Vagina (tissue), 2 donors: ENCODE data around the gene ROR2.

Experiments
- POLR2AphosphoS5 ChIP-seq, 2 donors: sonication (generic); formaldehyde crosslinking; IDR thresholded peaks; one replicate each; pipeline ENCODE4 v1.9.0; 2017; ENCODE audit warnings: antibody characterized with exemption in 2 of 2, mild to moderate bottlenecking in 2 of 2, low read depth in 1 of 2; ENCODE audit not compliant: insufficient read depth in 1 of 2
- TF ChIP-seq, protein P1 (sequence below), 3 experiments: fragments of 450-650 bp in 2 of 3; fragments of 200-600 bp in 1 of 3; sonication (generic) in 1 of 3; IDR thresholded peaks; one replicate each; pipeline ENCODE4 v1.5.1; 2017 to 2019; ENCODE audit warnings: antibody characterized with exemption in 3 of 3, mild to moderate bottlenecking in 2 of 3, moderate library complexity in 2 of 3

DNA sequence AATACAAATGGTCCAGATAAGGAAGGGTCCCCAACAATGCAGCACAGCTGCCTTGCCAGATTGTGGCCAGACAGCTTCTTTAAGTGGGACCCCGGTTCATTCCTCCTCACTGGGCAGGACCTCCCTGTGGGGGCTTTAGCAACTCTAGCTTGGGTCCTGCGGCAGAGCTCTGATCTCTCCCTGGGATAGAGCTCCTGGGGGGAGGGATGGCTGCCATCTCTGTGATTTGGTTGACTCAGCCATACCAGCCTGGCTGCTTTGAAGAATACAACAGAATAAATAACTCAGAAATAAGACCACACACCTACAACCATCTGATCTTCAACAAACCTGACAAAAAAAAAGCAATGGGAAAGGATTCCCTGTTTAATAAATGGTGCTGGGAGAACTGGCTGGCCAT is 22.7 kb upstream of the ROR2 start:
- TF ChIP-seq POLR2AphosphoS5 (IDR thresholded peaks at IDR 0.05; ENCODE audit: insufficient read depth in 1 of 2, low read depth in 1 of 2) = no peak
- TF ChIP-seq, protein P1, sequence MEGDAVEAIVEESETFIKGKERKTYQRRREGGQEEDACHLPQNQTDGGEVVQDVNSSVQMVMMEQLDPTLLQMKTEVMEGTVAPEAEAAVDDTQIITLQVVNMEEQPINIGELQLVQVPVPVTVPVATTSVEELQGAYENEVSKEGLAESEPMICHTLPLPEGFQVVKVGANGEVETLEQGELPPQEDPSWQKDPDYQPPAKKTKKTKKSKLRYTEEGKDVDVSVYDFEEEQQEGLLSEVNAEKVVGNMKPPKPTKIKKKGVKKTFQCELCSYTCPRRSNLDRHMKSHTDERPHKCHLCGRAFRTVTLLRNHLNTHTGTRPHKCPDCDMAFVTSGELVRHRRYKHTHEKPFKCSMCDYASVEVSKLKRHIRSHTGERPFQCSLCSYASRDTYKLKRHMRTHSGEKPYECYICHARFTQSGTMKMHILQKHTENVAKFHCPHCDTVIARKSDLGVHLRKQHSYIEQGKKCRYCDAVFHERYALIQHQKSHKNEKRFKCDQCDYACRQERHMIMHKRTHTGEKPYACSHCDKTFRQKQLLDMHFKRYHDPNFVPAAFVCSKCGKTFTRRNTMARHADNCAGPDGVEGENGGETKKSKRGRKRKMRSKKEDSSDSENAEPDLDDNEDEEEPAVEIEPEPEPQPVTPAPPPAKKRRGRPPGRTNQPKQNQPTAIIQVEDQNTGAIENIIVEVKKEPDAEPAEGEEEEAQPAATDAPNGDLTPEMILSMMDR (IDR thresholded peaks at IDR 0.05) = no peak
